DOHH2 (cell line): ENCODE results near the gene ZSWIM5.
"Not testable (repeated sequence)": the region's sequence is repeated elsewhere in the genome, so short reads cannot be mapped to it uniquely, and the experiment has no call there.

Experiments used
- H3F3A ChIP-seq: fragments of 200-600 bp; sonication (generic), shearing (Covaris generic); 2 replicates; pipeline ENCODE4 v1.6.0; 2016; ENCODE audit warnings: antibody characterized with exemption, mild to moderate bottlenecking; ENCODE audit not compliant: control insufficient read depth, insufficient read depth
- H3K27ac ChIP-seq: fragments of 200-600 bp; sonication (generic); 2 replicates; pipeline ENCODE4 v1.5.1; 2014; ENCODE audit warnings: low read depth, mild to moderate bottlenecking, low read length, moderate library complexity
- H3K27me3 ChIP-seq: fragments of 200-600 bp; sonication (generic); 2 replicates; pipeline ENCODE4 v1.6.1; 2014; ENCODE audit warnings: mild to moderate bottlenecking, low read length, mixed read lengths; ENCODE audit not compliant: control insufficient read depth
- H3K36me3 ChIP-seq: fragments of 200-600 bp; sonication (generic); 2 replicates; pipeline ENCODE4 v1.6.1; 2014; ENCODE audit warnings: mild to moderate bottlenecking, low read length, moderate library complexity, mixed read lengths; ENCODE audit not compliant: control insufficient read depth
- H3K4me1 ChIP-seq: fragments of 200-600 bp; sonication (generic); 2 replicates; pipeline ENCODE4 v1.6.1; 2014; ENCODE audit warnings: mild to moderate bottlenecking, low read length, mixed read lengths; ENCODE audit not compliant: control insufficient read depth
- H3K4me2 ChIP-seq: fragments of 200-600 bp; sonication (generic); 2 replicates; pipeline ENCODE4 v1.6.0; 2014; ENCODE audit warnings: mild to moderate bottlenecking, low read length, moderate library complexity
- H3K4me3 ChIP-seq: fragments of 200-600 bp; sonication (generic); 2 replicates; pipeline ENCODE4 v1.5.1; 2014; ENCODE audit warnings: mild to moderate bottlenecking, low read length, mixed read lengths
- H3K79me2 ChIP-seq: fragments of 200-600 bp; sonication (generic); 2 replicates; pipeline ENCODE4 v1.6.1; 2014; ENCODE audit warnings: mild to moderate bottlenecking, low read length, mixed read lengths; ENCODE audit not compliant: control insufficient read depth
- H3K9me2 ChIP-seq: fragments of 200-600 bp; sonication (generic); replicated peaks from 2 replicates; pipeline ENCODE4 v1.6.1; 2014; ENCODE audit warnings: mild to moderate bottlenecking, low read length, mixed read lengths; ENCODE audit not compliant: control insufficient read depth
- H3K9me3 ChIP-seq: fragments of 200-600 bp; sonication (generic); 2 replicates; pipeline ENCODE4 v1.6.1; 2014; ENCODE audit warnings: antibody characterized with exemption, low read length, mixed read lengths; ENCODE audit not compliant: control insufficient read depth, insufficient read depth
- H4K20me1 ChIP-seq: fragments of 200-600 bp; sonication (generic); 2 replicates; pipeline ENCODE4 v1.6.0; 2014; ENCODE audit warnings: low read depth, mild to moderate bottlenecking, antibody characterized with exemption, low read length, moderate library complexity; ENCODE audit not compliant: control insufficient read depth, insufficient read depth
- EZH2phosphoT487 ChIP-seq: fragments of 200-600 bp; sonication (generic); IDR thresholded peaks from 2 replicates; pipeline ENCODE4 v1.6.1; 2017; ENCODE audit warnings: borderline replicate concordance, mild to moderate bottlenecking, antibody characterized with exemption, low read length, moderate library complexity, mixed read lengths
- TF ChIP-seq, protein P1 (sequence below): fragments of 200-600 bp; sonication (generic); IDR thresholded peaks from one replicate; pipeline ENCODE4 v1.5.1; 2014; ENCODE audit warnings: antibody characterized with exemption, mild to moderate bottlenecking, low read depth, low read length; ENCODE audit not compliant: poor library complexity, severe bottlenecking

The ZSWIM5 gene

DNA sequence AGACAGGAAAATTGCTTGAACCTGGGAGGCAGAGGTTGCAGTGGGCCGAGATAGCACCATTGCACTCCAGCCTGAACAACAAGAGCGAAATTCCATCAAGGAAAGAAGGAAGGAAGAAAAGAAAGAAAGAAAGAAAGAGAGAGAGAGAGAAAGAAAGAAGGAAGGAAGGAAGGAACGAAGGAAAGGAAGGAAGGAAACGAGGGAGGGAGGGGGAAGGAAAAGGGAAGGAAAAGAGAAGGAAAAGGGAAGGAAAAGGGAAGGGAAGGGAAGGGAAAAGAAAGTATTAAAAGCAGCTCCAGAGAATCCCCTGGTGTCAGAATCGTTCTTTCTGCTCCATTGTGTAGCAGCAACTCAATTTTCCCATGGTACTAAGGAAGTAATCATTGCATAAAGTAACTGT lies 19.2 kb upstream of the ZSWIM5 start:
- Histone ChIP-seq H3K9me2 (no peaks in the 10 kb centered on the region), H3K27me3 (peaks cover 8% of the 10 kb centered on the region; the same call in 1 of the 2 replicates), H4K20me1 (no peaks in the 10 kb centered on the region), H3K4me1 (no peaks in the 10 kb centered on the region), H3K4me3 (no peak overlapping the region), H3K27ac (no peak overlapping the region), H3F3A (no peaks in the 10 kb centered on the region), H3K36me3 (no peaks in the 10 kb centered on the region), H3K9me3 (no peaks in the 10 kb centered on the region), H3K4me2 (no peak overlapping the region), H3K79me2 (no peaks in the 10 kb centered on the region)
- no peak for TF ChIP-seq EZH2phosphoT487
- TF ChIP-seq, protein P1, sequence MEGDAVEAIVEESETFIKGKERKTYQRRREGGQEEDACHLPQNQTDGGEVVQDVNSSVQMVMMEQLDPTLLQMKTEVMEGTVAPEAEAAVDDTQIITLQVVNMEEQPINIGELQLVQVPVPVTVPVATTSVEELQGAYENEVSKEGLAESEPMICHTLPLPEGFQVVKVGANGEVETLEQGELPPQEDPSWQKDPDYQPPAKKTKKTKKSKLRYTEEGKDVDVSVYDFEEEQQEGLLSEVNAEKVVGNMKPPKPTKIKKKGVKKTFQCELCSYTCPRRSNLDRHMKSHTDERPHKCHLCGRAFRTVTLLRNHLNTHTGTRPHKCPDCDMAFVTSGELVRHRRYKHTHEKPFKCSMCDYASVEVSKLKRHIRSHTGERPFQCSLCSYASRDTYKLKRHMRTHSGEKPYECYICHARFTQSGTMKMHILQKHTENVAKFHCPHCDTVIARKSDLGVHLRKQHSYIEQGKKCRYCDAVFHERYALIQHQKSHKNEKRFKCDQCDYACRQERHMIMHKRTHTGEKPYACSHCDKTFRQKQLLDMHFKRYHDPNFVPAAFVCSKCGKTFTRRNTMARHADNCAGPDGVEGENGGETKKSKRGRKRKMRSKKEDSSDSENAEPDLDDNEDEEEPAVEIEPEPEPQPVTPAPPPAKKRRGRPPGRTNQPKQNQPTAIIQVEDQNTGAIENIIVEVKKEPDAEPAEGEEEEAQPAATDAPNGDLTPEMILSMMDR = no peak

DNA sequence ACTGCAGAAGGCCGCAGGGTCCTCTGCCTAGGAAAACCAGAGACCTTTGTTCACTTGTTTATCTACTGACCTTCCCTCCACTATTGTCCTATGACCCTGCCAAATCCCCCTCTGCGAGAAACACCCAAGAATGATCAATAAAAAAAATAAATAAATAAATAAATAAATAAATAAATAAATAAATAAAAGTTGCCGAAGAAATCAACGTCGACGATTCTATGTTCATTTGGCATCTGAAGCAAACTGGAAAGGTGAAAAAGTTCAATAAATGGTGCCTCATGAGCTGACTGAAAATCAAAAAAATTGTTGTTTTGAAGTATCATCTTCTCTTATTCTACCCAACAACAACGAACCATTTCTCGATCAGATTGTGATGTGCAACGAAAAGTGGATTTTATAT lies 17.3 kb upstream of the ZSWIM5 start:
- not testable (repeated sequence) for H3K9me2 ChIP-seq

DNA sequence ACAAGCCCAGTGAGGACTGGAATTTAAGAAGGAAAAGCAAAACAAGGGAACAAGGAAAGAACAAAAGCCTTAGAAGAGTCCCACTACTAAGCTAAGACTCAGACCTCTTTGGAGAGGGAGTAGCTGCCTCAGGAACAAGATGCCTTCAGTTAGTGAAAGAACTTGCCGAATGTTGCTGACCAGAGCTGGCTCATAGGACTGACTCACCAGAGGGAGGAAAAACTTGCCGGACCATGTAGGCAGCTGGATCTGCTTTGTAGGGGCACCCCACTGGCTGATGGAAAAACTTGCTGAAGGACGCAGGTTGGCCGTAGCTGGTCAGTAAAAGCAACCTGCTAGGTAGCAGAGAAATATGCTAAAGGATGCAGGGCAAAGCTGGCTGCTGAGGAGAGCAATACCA lies 15.3 kb upstream of the ZSWIM5 start:
- Histone ChIP-seq H3F3A (no peaks in the 10 kb centered on the region), H3K27ac (no peak overlapping the region), H3K9me2 (no peaks in the 10 kb centered on the region), H3K27me3 (peaks cover 15% of the 10 kb centered on the region; the same call in 1 of the 2 replicates), H4K20me1 (no peaks in the 10 kb centered on the region), H3K79me2 (no peaks in the 10 kb centered on the region), H3K36me3 (no peaks in the 10 kb centered on the region), H3K4me3 (no peak overlapping the region), H3K9me3 (no peaks in the 10 kb centered on the region), H3K4me2 (no peak overlapping the region), H3K4me1 (no peaks in the 10 kb centered on the region)
- TF ChIP-seq EZH2phosphoT487 = no peak
- TF ChIP-seq, protein P1 = no peak

More for the DNA sequence above, 17.3 kb upstream of the ZSWIM5 start:
- H3K36me3 ChIP-seq, H3K9me3 ChIP-seq, H3K4me1 ChIP-seq, H3K27ac ChIP-seq, H3K79me2 ChIP-seq, H3K4me3 ChIP-seq, H3K4me2 ChIP-seq, H4K20me1 ChIP-seq, H3F3A ChIP-seq: not testable (repeated sequence)
- peaks cover 15% of the 10 kb centered on the region; the same call in 1 of the 2 replicates for H3K27me3 ChIP-seq

DNA sequence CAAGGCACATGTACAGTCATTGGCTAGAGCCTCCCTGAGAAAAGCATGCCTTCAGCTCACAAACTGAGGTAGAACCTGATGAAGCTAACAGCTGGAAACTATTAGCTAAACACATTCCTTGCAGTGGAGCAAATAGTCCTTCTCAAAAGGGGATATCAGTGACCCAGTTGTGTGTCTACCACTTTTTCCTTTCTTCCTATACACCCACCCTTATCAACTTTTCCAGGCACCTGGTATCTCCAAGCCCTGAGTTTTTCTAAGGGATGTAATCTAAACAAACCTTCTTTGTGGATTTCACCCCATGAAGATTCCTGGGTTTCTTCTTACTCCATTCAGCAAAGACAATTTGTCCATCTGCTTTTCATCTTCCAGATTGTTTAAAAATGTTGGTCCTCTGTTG lies 10.5 kb upstream of the ZSWIM5 start:
- Histone ChIP-seq H3F3A (no peaks in the 10 kb centered on the region), H3K27me3 (peaks cover 15% of the 10 kb centered on the region; the same call in 1 of the 2 replicates), H3K27ac (no peak overlapping the region), H3K4me1 (no peaks in the 10 kb centered on the region), H4K20me1 (no peaks in the 10 kb centered on the region), H3K9me3 (no peaks in the 10 kb centered on the region), H3K4me3 (no peak overlapping the region), H3K9me2 (no peaks in the 10 kb centered on the region), H3K36me3 (no peaks in the 10 kb centered on the region), H3K4me2 (no peak overlapping the region), H3K79me2 (no peaks in the 10 kb centered on the region)
- TF ChIP-seq EZH2phosphoT487 = no peak
